ENCODE data around the gene ALDOC.

Gene ALDOC

GRCh38 chr17:28598389-28598788, 21.7 kb upstream of the ALDOC start:
- TF ChIP-seq TCF12 (IDR thresholded peaks at IDR 0.05; ENCODE audit: low read depth) (peak; percentile 21; the same call in 1 of the 2 replicates), EP300 (IDR thresholded peaks at IDR 0.05; ENCODE audit: borderline replicate concordance) (no peak)

- TF ChIP-seq RAD21 (IDR thresholded peaks at IDR 0.05; ENCODE audit: low read depth) (no peak), NFIC (IDR thresholded peaks at IDR 0.05) (no peak), YY1 (IDR thresholded peaks at IDR 0.05; ENCODE audit: low read depth) (no peak), USF1 (IDR thresholded peaks at IDR 0.05) (no peak), FOXM1 (IDR thresholded peaks at IDR 0.05; ENCODE audit: borderline replicate concordance, low read depth) (no peak), MAX (IDR thresholded peaks at IDR 0.05) (no peak), CEBPB (IDR thresholded peaks at IDR 0.05) (0 out of 2 replicates have a peak, but pooled peaks have one; percentile 20)
These were observed 21.1 kb upstream of the ALDOC start for GRCh38 chr17:28597606-28598383.

GRCh38 chr17:28592260-28592659, 15.6 kb upstream of the ALDOC start:
- TF ChIP-seq YY1 (IDR thresholded peaks at IDR 0.05; ENCODE audit: low read depth) (no peak), USF1 (IDR thresholded peaks at IDR 0.05) (no peak), EP300 (IDR thresholded peaks at IDR 0.05; ENCODE audit: borderline replicate concordance) (no peak), ZBTB7A (IDR thresholded peaks at IDR 0.05; ENCODE audit: low read depth) (no peak), TCF12 (IDR thresholded peaks at IDR 0.05; ENCODE audit: low read depth) (no peak), MAX (IDR thresholded peaks at IDR 0.05) (no peak), RAD21 (IDR thresholded peaks at IDR 0.05; ENCODE audit: low read depth) (no peak), EGR1 (IDR thresholded peaks at IDR 0.05) (no peak), TEAD4 (IDR thresholded peaks at IDR 0.05) (no peak)

GRCh38 chr17:28585851-28586250, 9.2 kb upstream of the ALDOC start:
- TF ChIP-seq RAD21 (IDR thresholded peaks at IDR 0.05; ENCODE audit: low read depth) (no peak), ZBTB7A (IDR thresholded peaks at IDR 0.05; ENCODE audit: low read depth) (no peak), MAX (IDR thresholded peaks at IDR 0.05) (no peak), TEAD4 (IDR thresholded peaks at IDR 0.05) (no peak), NFIC (IDR thresholded peaks at IDR 0.05) (no peak), EGR1 (IDR thresholded peaks at IDR 0.05) (no peak), TAF1 (IDR thresholded peaks at IDR 0.05; ENCODE audit: low read depth) (no peak), USF1 (IDR thresholded peaks at IDR 0.05) (no peak), REST (IDR thresholded peaks at IDR 0.05; ENCODE audit: low read depth) (no peak), TCF12 (IDR thresholded peaks at IDR 0.05; ENCODE audit: low read depth) (no peak), CEBPB (IDR thresholded peaks at IDR 0.05) (no peak), CREB1 (IDR thresholded peaks at IDR 0.05; ENCODE audit: low read depth) (no peak), FOXM1 (IDR thresholded peaks at IDR 0.05; ENCODE audit: borderline replicate concordance, low read depth) (no peak), YY1 (IDR thresholded peaks at IDR 0.05; ENCODE audit: low read depth) (no peak), EP300 (IDR thresholded peaks at IDR 0.05; ENCODE audit: borderline replicate concordance) (no peak)

GRCh38 chr17:28584434-28584833, 7.7 kb upstream of the ALDOC start:
- no peak for TF ChIP-seq EGR1 (IDR thresholded peaks at IDR 0.05)
- no peak for TF ChIP-seq USF1 (IDR thresholded peaks at IDR 0.05)
- no peak for TF ChIP-seq EP300 (IDR thresholded peaks at IDR 0.05; ENCODE audit: borderline replicate concordance)
- TF ChIP-seq YY1 (IDR thresholded peaks at IDR 0.05; ENCODE audit: low read depth) = no peak
- no peak for TF ChIP-seq NFIC (IDR thresholded peaks at IDR 0.05)
- no peak for TF ChIP-seq CREB1 (IDR thresholded peaks at IDR 0.05; ENCODE audit: low read depth)
- TF ChIP-seq TAF1 (IDR thresholded peaks at IDR 0.05; ENCODE audit: low read depth) = no peak
- TF ChIP-seq ZBTB7A (IDR thresholded peaks at IDR 0.05; ENCODE audit: low read depth) = no peak
- no peak for TF ChIP-seq TCF12 (IDR thresholded peaks at IDR 0.05; ENCODE audit: low read depth)
- TF ChIP-seq RAD21 (IDR thresholded peaks at IDR 0.05; ENCODE audit: low read depth) = no peak
- no peak for TF ChIP-seq FOXM1 (IDR thresholded peaks at IDR 0.05; ENCODE audit: borderline replicate concordance, low read depth)
- no peak for TF ChIP-seq MAX (IDR thresholded peaks at IDR 0.05)
- TF ChIP-seq TEAD4 (IDR thresholded peaks at IDR 0.05) = no peak
- no peak for TF ChIP-seq REST (IDR thresholded peaks at IDR 0.05; ENCODE audit: low read depth)
- TF ChIP-seq CEBPB (IDR thresholded peaks at IDR 0.05) = no peak
